Central memory CD8-positive, alpha-beta T cell (primary cell): Measurements from ENCODE around the gene PHLDA1.
A peak's percentile ranks its signal among the peaks of the same experiment; 100 is the strongest.

Source experiments
- ATAC-seq: fragments of 150-1000 bp; cut with Tn5 transposase; replicated peaks from 2 replicates; pipeline ENCODE4 v1.10.0; 2022; ENCODE audit warnings: mild to moderate bottlenecking, moderate FRiP score, moderate number of reproducible peaks; ENCODE audit not compliant: poor library complexity, severe bottlenecking; ENCODE audit errors: extremely low read depth
- DNase-seq, 2 donors: peaks; one replicate each; pipeline ENCODE4 v3.0.0; 2021; ENCODE audit warnings: low spot score in 2 of 2
- H3K27ac Mint-ChIP-seq: one replicate; pipeline ENCODE4 v1.8.0; 2022; ENCODE audit warnings: low read depth, mild to moderate bottlenecking, moderate library complexity, mixed read lengths
- H3K27me3 Mint-ChIP-seq: one replicate; pipeline ENCODE4 v1.8.0; 2022; ENCODE audit warnings: mixed read lengths
- H3K36me3 Mint-ChIP-seq: one replicate; pipeline ENCODE4 v1.8.0; 2022; ENCODE audit warnings: mild to moderate bottlenecking, moderate library complexity, mixed read lengths; ENCODE audit not compliant: insufficient read depth
- H3K4me1 Mint-ChIP-seq: one replicate; pipeline ENCODE4 v1.8.0; 2022; ENCODE audit warnings: mixed read lengths
- H3K4me3 Mint-ChIP-seq: one replicate; pipeline ENCODE4 v1.8.0; 2022; ENCODE audit warnings: mild to moderate bottlenecking, moderate library complexity, mixed read lengths
- H3K9me3 Mint-ChIP-seq: one replicate; pipeline ENCODE4 v1.8.0; 2022; ENCODE audit warnings: mixed read lengths

The PHLDA1 gene

DNA sequence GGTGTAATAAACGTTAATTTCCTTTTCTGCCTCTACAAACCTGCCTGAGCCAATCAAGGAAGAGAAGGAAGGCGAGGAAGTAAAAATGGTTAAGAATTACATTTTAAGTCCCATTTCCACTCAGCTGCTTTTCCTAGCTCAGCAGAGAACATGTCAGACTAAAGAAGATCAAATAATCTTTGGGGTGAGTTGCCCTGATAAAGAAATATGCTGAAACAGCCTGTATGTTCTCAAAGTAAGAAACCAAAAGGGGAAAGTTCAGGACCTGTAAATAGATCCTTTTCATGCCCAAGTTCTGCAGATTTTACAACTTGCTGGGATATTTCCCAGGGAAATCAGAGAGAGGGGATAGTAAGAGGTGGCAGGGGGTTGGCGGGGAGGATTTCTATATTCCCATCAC, 55.5 kb downstream of the PHLDA1 start:
- Mint-ChIP-seq H3K4me1 (peaks cover 22% of the 10 kb centered on the region), H3K27ac (peak overlapping the region; percentile 26), H3K27me3 (no peaks in the 10 kb centered on the region), H3K4me3 (no peak overlapping the region), H3K9me3 (no peaks in the 10 kb centered on the region), H3K36me3 (peaks cover 5% of the 10 kb centered on the region)
- ATAC-seq = no peak
- no peak for DNase-seq

DNA sequence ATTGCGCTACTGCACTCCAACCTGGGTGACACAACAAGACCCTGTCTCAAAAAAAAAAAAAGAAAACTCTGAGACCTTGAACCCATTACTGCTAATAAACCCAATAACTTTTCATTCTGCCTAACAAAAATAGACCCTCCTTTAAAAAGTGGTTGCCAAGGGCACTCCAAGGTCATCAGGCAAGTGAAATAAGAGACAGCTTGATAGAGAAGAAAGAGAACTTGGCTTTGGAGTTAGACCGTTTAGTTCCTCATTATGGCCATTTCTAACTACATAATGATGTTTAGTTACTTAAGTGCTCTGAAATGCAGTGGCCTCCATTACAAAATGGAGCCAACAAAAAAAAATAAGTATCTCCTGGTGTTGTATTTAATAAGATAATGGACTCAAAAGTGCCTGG, 55.9 kb downstream of the PHLDA1 start:
- DNase-seq (no peak), ATAC-seq (no peak)
- H3K4me1 Mint-ChIP-seq = peaks cover 22% of the 10 kb centered on the region
- no peaks in the 10 kb centered on the region for H3K9me3 Mint-ChIP-seq
- H3K4me3 Mint-ChIP-seq = no peak overlapping the region
- peaks cover 3% of the 10 kb centered on the region for H3K36me3 Mint-ChIP-seq
- peak overlapping the region; percentile 26 for H3K27ac Mint-ChIP-seq
- H3K27me3 Mint-ChIP-seq = no peaks in the 10 kb centered on the region
